HG03521 (cell line): ENCODE data around the gene KCNH4.
"Not testable (repeated sequence)": the region's sequence is repeated elsewhere in the genome, so short reads cannot be mapped to it uniquely, and the experiment has no call there.

Experiments
- ATAC-seq: cut with Tn5 transposase; IDR thresholded peaks from one replicate; pipeline ENCODE4 v1.9.1; 2021; ENCODE audit warnings: mild to moderate bottlenecking, moderate library complexity; ENCODE audit not compliant: unreplicated experiment

KCNH4 gene

DNA sequence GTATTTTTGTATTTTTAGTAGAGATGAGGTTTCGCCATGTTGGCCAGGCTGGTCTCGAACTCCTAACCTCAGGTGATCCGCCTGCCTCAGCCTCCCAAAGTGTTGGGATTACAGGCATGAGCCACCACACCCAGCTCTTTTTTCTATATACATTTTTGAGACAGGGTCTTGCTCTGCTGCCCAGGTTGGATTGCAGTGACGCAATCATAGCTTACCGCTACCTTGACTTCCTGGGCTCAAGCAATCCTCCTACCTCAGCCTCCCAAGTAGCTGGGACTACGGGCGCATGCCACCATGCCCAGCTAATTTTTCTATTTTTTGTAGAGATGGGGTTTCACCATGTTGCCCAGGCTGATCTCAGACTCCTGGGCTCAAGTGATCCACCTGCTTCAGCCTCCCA lies 40.3 kb downstream of the KCNH4 start:
- not testable (repeated sequence) for ATAC-seq

DNA sequence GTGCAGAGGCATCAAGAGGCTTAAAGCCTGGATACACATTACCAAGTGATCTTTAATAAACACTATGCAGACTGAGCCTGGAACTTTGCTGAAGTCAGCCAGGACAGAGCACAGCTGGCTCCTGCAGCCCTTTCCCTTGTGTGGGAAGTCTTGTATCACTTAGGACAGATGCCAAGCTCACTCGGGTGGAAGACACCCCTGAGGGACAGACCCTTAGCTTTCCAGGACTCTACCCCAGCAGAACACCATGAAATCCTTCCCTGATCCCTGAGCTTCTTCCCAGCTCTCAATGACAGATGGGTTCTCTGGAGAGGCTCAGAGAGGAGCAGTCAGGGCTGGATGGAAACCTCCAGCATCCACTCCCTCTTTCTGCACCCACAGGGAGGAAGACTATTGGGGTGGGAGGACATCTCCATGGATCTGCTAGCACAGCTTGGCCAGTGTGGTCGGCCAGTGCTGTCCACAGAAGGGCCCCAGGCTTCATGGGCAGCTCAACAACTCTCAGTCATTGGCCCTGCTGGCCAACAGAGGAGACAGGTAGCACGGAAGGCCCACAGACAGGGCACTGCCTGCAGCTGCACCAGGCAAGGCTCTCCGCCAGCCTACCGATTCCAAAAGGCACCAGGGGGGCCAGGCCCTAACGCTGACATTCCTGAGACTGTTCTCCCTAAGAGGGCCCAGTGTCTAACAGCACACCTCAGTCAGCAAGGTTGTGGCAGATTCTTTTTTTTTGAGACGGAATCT lies 42.0 kb downstream of the KCNH4 start:
- no peak for ATAC-seq

DNA sequence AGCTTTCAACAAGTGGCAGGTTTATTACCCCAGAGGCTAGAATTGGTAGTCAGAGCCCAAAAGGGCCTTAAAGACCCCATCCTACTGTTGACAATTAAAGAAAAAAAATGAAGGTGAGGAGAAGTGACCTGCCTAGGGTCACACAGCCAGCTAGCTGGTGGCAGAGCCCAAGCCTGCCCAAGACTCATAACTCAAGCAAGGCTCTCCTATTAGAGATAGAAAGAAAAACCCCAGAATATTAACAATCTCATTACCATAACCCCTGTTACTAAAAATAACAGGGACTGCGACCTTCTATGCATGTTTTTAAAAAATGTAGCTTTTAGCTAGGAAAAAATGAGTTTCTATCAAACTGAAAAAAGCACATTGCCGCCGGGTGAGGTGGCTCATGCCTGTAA lies 44.3 kb downstream of the KCNH4 start:
- ATAC-seq = no peak

DNA sequence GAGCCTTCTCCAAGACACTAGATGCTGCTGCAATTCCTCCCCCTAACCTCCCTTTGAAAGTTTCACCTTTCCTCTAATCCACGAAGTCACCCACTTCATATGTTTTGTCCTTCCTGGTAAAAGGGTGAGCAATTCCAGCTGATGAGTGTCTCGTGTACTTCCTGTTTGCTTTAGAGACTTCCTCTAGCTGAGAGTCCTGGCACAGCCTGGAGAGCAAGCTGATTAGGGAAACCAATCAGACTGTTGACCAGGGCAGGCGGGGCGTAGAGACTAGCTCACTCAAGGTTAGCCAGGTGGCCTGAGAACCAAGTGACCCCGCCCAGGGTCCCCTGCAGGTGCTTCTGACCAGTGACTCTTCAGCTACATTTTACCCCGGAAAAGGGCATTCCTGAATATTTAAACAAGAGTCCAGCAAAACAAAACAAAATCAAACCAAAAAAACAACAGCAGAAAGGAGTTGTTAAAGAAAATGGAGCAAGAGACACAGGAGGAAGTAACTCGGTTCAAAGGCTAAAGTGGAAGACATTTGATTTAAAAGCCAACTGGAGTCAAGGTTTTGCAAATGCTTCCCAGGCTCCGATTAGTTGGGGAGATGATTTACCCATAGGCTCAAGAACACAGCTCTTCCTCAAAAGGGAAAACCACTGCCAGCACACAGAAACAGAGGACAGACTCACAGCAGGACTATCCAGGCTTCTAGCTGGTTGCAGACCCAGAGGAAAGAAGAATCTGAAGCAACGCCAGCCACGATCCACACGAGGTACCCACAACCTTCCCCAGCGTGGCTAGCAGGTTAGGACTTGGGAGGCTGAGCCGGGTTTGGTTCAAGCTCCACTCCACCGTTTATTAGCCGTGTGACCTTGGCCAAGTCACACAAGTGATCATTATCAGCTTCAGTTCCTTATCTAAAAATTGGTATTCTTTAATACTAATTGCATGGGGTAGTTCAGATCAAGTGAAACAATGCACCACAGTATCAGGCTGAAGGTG lies 45.0 kb downstream of the KCNH4 start:
- ATAC-seq = no peak

DNA sequence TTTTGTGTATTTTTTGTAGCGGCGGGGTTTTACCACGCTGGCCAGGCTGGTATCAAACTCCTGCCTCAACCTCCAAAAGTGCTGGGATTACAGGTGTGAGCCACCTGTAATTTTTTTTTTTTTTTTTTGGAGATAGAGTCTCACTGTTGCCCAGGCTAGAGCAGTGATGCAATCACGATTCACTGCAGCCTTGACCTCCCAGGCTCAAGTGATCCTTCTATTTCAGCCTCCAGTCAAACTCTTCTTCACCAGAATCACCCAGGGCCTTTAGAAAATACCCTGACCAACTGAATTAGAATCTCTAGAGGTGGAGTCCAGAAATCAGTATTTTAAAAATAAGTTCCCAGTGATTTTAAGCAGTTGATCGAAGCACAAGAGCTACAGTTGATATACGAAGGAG lies 45.8 kb downstream of the KCNH4 start:
- no peak for ATAC-seq

DNA sequence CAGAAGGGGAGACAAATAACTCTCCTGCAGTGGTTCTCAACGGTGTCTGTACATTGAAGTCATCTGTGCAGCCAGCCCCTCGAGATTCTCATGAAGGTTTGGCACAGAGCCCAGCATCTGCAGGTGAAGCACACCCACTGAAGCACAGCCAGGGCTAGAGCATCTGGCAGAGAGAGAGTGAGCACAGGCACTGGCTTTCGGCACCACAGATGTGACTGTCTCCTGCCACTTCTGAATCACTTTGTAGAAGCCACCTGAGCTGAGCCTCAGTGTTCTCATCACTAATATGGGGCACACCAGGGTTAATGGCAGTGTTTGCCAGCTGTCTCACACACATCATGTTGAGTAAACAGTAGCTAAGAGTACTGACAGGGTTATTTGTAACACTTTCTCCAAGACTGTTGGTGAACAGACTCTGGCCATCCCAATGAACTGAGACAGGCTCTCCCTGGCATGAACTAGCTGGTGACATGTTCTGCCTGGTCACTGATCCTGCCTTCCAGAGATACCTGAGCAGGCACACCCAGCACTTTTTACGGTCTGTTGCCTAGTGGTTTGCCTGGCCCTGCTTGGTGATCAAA lies 47.4 kb downstream of the KCNH4 start:
- ATAC-seq = no peak

DNA sequence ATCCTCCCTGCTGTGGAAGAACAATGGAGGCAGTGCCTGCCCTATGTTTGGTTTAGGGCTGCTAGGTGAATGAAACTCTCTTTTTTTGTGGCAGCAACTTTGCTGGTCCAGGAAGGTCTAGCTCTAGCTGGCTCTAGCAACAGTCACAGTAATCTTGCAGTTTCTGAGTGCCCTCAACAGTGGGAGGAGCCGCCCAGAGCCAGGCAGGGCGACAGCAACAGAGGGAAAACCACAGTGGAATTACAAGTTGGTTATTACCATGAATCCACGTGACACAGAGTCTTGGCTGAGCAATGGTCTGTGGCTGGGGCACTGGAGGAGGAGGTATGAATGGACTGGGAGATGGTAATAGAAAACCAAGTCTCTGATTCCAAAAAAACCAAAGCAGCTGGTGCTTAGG lies 48.0 kb downstream of the KCNH4 start:
- ATAC-seq = no peak

DNA sequence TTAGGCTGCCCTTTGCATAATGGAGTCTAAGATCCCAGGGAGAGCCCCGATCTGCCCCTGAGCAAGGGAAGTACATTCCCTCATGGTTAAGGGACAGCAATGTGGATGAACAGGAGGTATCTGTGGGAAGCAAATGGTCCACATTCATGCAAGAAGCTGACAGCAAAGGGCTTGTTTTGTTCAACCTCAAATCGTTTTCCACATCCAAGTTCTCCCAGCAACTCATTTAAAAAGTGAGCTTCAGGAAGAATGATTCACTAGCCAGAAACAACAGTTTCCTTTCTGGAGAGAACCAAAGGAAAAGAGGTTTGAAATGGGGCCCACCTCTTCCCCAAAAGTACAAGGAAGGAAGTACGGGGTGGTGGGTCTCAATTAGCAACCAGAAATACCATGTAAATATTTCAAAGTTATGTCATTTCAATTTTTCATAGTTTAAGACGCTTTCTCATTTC lies 48.9 kb downstream of the KCNH4 start:
- no peak for ATAC-seq

DNA sequence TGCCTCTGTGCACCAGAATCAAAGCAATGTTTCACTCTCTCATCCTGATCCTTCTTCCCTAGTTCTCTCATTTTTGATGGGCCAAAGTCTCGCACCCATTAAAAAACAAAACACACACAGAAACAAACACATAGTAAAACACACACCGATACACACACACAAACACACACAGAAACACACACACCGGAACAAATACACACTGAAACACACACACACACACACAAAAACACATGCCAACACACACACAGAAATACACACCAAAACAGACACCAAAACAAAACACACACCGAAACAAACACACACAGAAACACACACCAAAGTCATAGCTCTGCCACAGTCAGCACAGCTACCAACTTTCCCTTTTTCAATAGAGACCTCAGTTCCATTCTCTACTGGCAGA lies 49.7 kb downstream of the KCNH4 start:
- ATAC-seq = no peak

DNA sequence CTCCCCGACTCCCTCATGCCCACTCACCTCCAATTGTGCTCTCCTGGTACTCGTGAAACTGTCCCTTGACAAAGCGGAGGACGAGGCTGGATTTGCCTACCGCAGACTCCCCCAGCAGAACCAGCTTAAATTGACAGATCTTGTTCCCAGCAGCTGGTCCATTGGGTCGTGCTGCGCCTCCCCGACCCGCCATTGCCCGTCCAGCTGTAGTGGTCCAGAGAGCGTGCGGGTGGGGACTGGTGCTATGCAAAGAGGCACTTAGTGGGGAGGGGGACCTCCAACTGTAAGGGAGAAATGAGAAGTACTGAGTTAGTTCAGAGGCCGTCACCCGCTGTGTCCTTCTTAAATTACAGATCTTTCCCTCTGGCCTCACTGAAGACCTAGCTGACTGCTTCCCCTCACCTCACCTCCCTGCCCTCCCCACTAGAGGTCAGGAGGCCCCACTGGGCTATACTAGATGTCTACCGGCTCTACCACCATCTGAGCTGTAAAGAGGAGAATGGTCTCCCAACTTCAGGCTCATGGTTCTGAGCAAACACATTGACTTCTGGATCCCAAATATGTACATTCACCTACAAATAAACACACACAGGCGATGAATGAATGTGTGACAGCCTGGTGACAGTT lies 50.5 kb downstream of the KCNH4 start:
- no peak for ATAC-seq

DNA sequence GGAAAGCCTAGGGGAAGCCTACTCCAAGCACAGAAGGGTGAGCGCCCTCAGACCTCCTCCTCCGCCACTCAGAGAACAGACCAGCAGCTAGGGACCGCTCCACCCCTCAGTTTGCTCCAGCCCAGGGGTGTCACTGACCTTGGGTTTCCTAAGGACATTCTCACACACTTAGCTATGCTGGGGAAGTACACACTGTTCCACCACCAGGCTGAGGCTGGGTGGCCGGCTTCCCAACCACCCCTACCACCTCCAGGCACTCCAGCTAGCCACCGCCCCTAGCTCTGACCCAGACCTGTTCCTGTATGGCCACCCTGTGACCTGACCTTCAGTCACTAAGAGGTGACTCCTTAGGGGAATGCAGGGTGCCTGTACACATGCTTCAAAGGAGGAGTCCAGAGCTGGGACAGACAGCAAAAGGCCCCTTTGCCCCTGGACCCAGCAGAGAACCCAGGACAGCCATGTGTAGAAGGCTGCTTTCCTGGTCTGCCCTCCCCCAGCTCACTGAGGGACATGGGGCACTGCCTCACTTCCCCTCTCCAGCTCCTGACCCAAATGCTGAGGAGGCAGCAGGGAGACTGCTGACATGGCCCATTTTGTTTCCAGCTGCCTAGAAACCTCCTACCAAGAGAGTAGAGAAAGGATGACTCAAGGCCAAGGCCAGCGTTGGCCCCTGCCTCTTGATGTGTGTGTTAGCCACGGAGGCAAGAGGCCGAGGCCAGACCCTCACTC lies 51.7 kb downstream of the KCNH4 start:
- ATAC-seq = no peak

DNA sequence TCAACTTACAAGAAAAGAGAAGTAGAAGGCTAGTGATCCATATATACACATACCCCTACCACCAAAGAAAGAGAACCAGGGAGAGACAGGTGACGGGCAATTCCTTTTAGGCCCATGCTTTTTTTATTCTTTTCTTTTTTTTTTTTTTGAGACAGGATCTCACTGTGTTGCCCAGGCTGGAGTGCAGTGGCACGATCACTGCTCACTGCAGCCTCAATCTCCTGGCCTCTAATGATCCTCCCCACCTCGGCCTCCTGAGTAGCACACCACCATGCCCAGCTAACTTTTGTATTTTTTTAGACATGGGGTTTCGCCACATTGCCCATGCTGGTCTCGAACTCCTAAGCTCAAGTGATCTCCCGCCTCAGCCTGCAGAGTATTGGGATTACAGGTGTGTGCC lies 53.5 kb downstream of the KCNH4 start:
- no peak for ATAC-seq

DNA sequence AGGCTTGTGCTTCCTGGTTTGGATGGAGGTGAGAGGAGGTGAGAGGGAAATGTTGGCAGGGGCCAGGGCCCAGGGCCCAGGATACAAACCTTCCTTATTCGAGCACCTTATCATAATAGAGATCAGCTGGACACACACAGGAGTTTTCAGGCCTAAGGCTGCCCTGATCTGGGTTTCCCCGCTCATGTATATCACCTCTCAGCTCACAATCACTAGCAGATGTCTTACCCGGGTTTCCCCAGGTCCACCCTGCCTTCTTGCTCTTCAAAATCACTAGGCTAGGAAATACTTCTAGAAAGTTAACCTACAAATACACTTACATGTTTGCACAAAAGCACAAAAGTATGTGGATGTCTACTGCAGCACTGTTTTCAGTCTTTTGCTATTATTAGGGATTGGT lies 54.1 kb downstream of the KCNH4 start:
- no peak for ATAC-seq

DNA sequence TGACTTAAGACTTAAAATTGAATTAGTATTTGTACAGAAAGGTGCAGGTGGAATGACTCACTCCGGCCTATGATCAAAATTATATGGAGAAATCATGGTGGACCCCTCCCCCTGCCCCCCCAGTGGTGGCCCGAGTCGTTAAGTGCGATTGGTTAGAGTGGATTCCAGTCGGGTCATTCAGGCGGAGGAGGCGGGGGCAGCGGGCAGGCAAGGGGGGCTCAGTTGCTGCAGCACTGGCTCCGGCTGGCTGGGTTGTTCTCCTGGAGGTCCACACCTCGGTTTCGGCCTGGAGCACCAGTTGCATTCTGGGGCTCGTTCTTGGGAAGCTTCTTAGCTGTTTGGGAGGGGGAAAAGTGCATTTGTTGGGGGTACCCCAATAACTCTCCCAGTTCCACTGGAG lies 55.4 kb downstream of the KCNH4 start:
- no peak for ATAC-seq

DNA sequence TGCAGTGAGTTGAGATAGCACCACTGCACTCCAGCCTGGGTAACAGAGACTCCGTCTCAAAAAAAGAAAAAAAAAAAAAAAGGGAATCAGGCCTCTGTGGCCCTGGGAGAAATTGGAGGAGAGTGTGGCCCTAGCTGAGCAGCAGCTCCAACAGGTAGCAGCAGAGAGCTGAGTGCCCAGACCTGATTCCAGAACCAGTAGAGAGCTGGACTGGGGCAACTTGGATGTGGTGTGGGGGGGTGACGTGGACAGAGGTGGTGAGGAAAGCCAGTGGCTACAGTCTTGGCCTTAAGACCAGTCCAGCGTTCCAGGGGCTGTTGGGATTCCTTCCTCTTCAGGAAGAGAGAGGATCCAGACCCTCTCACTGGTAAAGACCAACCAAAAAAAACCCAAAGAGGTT lies 56.7 kb downstream of the KCNH4 start:
- no peak for ATAC-seq

DNA sequence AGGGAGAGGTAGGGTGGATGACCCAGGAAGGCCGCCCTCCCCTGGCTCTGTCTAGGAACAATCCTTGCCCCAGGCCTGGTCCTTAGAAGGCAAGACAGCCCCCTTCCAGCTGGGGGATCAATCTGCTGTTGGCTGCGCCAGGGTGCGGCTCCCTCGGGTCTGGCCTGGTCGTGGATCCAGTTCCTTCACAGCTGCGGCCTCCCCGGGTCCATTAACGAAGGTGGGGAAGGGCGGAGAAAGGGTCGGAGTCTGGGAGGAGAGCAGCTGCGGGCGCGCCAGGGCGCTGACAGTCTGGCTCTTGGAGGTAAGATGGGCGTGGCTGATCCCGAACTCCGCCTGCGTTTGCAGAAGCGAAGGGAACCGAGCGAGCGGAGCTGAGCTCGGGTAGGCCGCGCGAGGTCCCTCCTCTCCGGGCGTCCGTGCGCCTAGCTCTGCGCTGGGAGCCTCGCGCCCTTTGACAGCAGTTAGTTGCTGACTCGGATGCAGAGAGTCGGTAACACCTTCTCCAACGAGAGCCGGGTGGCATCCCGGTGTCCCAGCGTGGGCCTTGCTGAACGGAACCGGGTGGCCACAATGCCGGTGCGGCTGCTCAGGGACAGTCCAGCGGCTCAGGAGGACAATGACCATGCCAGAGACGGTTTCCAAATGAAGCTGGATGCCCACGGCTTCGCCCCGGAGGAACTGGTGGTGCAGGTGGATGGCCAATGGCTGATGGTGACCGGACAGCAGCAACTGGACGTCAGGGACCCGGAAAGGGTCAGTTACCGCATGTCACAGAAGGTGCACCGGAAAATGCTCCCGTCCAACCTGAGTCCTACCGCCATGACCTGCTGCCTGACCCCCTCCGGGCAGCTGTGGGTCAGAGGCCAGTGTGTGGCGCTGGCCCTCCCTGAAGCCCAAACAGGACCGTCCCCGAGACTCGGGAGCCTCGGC lies 58.3 kb downstream of the KCNH4 start, which contains the start of gene HSPB9:
HSPB9 (plus strand) TSS at position 434 of the 933 bp plus-strand sequence; CDS start at position 481, 47 bp downstream.
- no peak for ATAC-seq

DNA sequence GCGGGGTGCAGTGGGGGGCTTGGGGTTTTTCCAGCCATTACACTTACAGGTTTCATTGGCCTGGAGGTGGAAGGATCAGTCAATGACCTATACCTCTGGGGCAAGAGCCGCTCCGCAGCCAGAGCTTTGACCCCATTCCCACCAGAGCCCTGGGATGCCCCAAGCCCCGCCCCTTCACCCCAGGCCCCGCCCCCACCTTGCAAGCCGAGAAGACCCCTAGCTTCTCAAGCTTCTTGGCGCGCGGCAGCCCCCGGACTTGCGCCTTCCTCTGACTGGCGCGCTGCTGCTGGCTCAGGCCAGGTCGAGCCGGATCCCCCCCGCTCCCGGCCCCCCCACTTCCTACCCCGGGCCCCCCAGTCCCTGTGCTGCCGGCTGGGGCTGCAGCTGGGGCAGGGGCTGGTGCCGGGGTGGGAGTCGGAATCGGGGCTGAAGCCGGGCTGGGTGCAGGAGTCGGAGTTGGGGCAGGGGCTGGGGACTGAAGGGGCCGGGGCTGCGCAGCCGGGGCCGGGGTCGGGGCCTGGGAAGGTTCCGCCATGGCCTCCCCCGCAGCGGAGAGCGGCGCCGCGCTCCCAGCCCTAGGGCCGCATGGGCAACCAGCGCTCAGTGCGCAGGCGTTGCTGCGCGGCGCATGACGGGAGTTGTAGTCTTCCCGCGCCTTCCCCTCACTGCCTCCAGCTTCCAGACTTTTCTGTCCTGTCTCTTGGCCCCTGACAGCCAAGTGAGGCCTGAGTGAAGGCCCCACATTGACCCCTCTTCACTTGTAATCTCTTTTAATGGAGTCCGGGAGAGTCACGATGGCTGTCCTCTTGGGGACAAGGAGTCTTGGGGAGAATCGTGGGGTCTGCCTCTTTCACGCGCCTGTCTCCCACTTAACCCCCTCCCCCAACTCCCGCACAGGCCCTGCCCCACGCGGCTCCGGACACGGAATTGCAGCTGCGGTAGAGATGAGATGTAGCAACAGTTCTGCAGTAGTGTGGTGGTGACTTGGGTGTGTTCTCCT lies 59.9 kb downstream of the KCNH4 start, which contains the start of gene KAT2A:
KAT2A (minus strand) TSS at position 598 of the 1,000 bp plus-strand sequence; CDS start at position 535, 63 bp downstream.
- ATAC-seq = no peak
